Fibroblast of the conjunctiva (primary cell): ENCODE results near the gene ELAPOR2.
A peak's percentile ranks its signal among the peaks of the same experiment; 100 is the strongest.
"Not testable (repeated sequence)": the region's sequence is repeated elsewhere in the genome, so short reads cannot be mapped to it uniquely, and the experiment has no call there.

Experiments
- DNase-seq: peaks from one replicate; pipeline ENCODE4 v3.0.0-alpha.2; 2010; ENCODE audit warnings: low read depth

ELAPOR2 gene, protein sequence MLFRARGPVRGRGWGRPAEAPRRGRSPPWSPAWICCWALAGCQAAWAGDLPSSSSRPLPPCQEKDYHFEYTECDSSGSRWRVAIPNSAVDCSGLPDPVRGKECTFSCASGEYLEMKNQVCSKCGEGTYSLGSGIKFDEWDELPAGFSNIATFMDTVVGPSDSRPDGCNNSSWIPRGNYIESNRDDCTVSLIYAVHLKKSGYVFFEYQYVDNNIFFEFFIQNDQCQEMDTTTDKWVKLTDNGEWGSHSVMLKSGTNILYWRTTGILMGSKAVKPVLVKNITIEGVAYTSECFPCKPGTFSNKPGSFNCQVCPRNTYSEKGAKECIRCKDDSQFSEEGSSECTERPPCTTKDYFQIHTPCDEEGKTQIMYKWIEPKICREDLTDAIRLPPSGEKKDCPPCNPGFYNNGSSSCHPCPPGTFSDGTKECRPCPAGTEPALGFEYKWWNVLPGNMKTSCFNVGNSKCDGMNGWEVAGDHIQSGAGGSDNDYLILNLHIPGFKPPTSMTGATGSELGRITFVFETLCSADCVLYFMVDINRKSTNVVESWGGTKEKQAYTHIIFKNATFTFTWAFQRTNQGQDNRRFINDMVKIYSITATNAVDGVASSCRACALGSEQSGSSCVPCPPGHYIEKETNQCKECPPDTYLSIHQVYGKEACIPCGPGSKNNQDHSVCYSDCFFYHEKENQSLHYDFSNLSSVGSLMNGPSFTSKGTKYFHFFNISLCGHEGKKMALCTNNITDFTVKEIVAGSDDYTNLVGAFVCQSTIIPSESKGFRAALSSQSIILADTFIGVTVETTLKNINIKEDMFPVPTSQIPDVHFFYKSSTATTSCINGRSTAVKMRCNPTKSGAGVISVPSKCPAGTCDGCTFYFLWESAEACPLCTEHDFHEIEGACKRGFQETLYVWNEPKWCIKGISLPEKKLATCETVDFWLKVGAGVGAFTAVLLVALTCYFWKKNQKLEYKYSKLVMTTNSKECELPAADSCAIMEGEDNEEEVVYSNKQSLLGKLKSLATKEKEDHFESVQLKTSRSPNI

GRCh38 chr7:87059525-87060287, at the start of gene ELAPOR2:
Gene ELAPOR2, minus strand, starts transcription at chr7:87059654. Its CDS starts 141 bp downstream, at chr7:87059513.
- DNase-seq, result peak; percentile 1

DNA sequence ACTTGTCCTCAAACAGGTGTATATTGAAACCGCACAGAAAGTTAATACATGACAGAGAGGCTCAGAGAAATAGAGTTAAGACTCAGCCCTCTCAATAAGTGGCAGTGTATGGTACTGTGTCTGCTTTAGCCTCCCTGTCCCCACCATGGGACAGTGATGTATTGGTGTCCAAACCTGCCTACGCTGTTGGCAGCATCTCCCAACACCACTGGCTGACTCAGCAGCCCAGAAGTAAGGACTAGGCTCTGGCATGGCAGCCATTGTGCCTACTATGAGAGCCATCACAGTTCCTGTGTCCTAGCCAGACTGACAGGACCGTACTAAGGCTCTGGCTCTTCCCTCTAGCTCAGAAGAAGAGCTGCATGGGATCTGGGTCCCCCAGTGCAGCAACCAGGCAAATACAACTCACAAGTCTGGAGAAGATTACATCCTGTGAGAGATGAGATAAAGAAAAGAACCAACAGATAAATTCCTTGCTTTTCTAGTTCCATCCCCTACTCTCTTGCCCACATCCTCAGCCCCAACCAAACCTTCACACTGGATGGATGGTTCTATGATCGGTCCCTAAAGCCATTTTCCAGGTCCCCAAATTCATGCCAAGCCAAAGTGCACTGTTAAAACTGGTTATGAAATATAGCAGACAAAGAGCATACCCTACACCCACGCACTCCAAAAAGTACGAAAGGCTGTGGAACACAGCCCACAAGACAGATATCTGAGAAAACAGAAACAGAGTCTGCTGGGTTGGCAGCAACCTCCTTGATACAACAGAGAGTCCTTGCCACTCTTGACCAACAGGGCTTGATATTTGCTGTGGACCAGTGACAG, 48.7 kb upstream of the ELAPOR2 start:
- DNase-seq, result no peak

- DNase-seq, result no peak
Observed at GRCh38 chr7:87106974-87107612, 47.6 kb upstream of the ELAPOR2 start.

DNA sequence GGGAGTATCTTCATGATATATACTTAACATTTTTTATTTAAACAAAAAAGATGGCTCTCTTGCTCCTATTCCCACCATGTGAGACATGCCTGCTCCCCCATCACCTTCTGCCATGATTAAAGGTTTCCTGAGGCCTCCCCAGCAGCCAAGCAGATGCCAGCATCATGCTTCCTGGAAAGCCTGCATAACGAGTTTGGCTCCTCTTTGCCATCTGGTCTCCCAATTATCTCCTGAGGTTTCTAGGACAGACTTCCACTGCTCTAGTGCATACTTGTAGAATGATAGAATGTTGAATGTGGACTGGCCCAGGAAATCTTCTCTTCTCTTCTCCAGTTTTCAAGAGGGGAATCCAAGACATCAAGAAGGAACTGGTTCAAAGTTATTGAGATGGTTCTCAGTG, 45.9 kb upstream of the ELAPOR2 start:
- no peak for DNase-seq

- no peak for DNase-seq
Observed at GRCh38 chr7:87100326-87100725, 40.9 kb upstream of the ELAPOR2 start.

- DNase-seq, result not testable (repeated sequence)
Observed at GRCh38 chr7:87097375-87097774, 37.9 kb upstream of the ELAPOR2 start.

GRCh38 chr7:87094322-87094721, 34.9 kb upstream of the ELAPOR2 start:
- DNase-seq, result no peak

GRCh38 chr7:87092568-87093091, 33.2 kb upstream of the ELAPOR2 start:
- no peak for DNase-seq

DNA sequence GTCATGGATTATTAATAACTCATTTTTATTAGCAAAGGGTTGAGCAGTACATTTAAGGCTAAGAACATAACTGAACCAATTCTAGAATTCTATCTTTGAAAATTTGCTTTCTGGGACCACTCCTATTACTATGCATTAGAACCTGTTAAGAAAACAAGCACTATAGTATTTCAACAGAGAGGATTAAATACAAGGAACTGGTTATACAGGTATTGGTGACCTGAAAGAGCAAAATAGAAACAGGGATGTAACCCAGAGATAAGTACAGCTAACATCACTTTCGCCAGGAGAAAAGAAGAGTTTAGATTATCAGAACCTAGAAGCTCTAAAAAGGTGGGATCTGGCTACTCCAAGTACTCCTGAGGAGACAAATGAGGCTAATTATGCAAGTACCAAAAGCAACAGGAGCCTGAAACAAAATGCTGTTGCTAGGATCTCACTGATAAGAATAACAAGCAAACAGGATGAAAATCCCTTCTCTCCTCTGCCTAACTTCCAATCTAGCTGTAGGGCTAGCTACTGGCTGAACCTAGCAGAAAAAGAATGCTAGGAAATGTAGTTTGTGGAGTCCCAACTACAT, 32.1 kb upstream of the ELAPOR2 start:
- DNase-seq, result no peak

DNA sequence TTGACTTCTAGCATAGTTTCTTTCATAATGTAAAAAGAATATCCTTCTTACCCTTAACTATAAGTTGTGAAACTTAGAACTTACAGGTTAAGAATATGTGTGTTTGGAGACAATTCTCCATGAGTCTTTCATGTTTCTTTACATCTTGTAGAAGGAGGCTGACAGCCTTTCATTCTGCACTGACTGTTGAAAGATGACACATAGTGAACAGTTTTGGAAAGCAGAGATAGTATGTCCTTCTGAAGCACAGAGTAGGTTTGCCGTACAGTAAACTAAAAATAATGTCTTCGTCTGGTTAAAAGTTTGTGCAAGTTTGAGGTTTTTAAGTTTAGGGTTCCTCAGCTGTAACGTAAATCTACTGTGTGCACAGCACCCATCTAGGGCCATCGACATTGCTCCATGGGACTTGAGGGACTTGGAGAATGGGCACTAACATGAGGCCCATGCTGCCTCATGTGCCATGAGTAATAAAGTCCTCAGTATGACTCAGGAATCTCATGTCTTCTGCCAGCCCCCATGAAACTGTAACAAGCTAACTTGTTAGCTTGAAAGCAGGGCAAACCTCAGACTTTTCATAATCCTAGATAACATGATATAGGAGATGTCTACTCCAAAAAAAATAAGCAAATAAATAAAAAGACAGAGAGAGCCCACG, 24.5 kb upstream of the ELAPOR2 start:
- no peak for DNase-seq

DNA sequence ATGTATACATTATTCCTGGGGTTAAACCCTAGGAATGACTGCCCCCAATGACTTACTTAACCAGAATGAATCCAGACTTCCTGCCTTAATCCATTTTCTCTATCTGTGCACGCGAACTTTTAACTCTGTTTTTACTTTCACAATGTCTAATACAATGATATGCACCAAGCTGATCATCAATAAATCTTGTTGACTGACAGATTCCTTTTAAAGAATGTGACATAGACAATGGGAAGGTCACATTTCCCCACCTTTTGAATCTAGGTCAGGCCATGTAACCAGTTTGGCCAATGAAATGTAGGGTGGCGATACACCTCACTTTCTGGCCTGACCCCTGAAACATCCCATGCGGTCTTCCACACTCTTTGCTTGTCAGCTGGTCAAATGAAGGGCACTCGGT, 23.2 kb upstream of the ELAPOR2 start:
- DNase-seq, result no peak

GRCh38 chr7:87075671-87076404, 16.4 kb upstream of the ELAPOR2 start:
- DNase-seq, result no peak

GRCh38 chr7:87067788-87068187, 8.3 kb upstream of the ELAPOR2 start:
- DNase-seq, result no peak

DNA sequence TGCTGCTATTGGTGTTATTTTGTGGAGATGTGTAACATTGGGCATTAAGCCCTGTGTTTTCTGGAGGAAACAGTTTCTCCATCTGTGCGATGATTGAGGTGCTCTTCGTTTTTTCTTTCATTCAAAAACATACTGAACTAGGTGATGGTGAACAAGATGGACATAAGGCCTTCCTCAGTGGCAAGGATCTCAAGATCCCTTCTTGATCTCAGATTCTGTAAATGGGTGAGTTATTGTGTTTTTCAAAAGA, 759 bp upstream of the ELAPOR2 start:
- no peak for DNase-seq

- DNase-seq, result no peak
Observed at GRCh38 chr7:87058744-87059524, 520 bp downstream of the ELAPOR2 start.

- DNase-seq, result no peak
Observed at GRCh38 chr7:87057210-87057609, 2.2 kb downstream of the ELAPOR2 start.

DNA sequence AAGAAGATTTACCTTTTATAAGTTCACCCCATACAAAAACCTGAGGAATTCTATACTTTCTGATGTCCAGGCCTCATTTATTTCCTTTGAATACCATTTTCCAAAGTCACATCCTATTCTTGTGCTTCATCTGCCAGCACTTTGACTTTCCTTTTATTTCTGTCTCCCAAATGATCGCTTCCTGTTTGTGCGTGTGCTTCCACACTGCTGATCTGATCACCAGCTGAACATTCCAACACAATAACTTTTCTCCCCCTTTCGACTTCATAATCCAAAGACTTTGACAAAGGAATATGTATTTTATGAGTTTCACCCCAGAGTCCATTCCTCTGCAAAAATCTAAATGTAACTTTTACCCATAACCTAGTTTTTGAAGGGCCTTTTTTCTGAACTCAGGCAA, 3.1 kb downstream of the ELAPOR2 start:
- DNase-seq, result no peak

DNA sequence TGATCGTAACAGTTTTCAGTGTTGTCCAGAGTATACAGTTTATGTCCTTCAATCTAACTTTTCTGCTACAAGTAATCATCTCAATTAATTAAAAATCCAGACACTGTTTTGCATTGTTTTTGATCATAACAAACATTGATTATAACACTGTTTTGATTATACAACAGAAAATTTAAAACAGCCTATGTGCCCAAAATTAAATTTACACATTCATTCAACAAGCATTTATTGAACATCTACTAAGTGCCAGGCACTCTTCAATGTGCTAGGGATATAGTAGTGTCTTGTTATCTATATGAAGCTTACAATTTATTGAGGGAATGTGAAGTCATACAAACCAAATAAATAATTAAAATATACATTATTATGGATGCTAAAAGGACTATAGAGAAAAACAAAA, 10.6 kb downstream of the ELAPOR2 start:
- no peak for DNase-seq
